HepG2 (cell line): ENCODE measurements around the gene ITGB5. TPM values are rescaled to one million over a fixed set of nuclear protein-coding genes. Genes with fewer than 3 reads are reported as not detected.

Source experiments
- AFF4 ChIP-seq: sonication (generic); formaldehyde crosslinking; IDR thresholded peaks from 2 replicates; pipeline ENCODE4 v1.4.0; 2020; ENCODE audit warnings: missing genetic modification reagents
- ASH2L ChIP-seq: fragments of 300-600, 200-600 bp; sonication (generic); IDR thresholded peaks from 2 replicates; pipeline ENCODE4 v1.7.0; 2017; ENCODE audit warnings: low read depth, mild to moderate bottlenecking, moderate library complexity, mixed read lengths, low read length; ENCODE audit not compliant: insufficient read length
- FOXC1 ChIP-seq: sonication (generic); formaldehyde crosslinking; IDR thresholded peaks from 2 replicates; pipeline ENCODE4 v1.8.0; 2022; ENCODE audit warnings: mild to moderate bottlenecking, missing genetic modification reagents, borderline replicate concordance
- GRHL1 ChIP-seq: sonication (generic); formaldehyde crosslinking; conservative IDR thresholded peaks from 2 replicates; pipeline ENCODE4 v1.8.0; 2022; ENCODE audit warnings: missing genetic modification reagents
- LRRFIP1 ChIP-seq: sonication (generic); formaldehyde crosslinking; conservative IDR thresholded peaks from 2 replicates; pipeline ENCODE4 v1.4.0; 2020; ENCODE audit warnings: missing genetic modification reagents
- MAF1 ChIP-seq: sonication (generic); formaldehyde crosslinking; IDR thresholded peaks from 2 replicates; pipeline ENCODE4 v1.5.0; 2020; ENCODE audit warnings: missing genetic modification reagents, borderline replicate concordance
- MAFF ChIP-seq: IDR thresholded peaks from 2 replicates; pipeline ENCODE4 v1.6.1; 2011; ENCODE audit warnings: low read depth, low read length, improper control_type of control experiment
- MAZ ChIP-seq, 2 experiments: sonication (generic) in 1 of 2; formaldehyde crosslinking in 1 of 2; IDR thresholded peaks; 2 replicates each; pipeline versions ENCODE4 v1.5.0 to v1.6.1; 2012 to 2020; ENCODE audit warnings: low read depth in 2 of 2, mild to moderate bottlenecking in 2 of 2, borderline replicate concordance in 1 of 2, improper control_type of control experiment in 1 of 2, low read length in 1 of 2, missing genetic modification reagents in 1 of 2, moderate library complexity in 1 of 2
- MLX ChIP-seq: IDR thresholded peaks from 2 replicates; pipeline ENCODE4 v1.6.1; 2016
- MNT ChIP-seq: fragments of 450-650 bp; IDR thresholded peaks from 2 replicates; pipeline ENCODE4 v1.6.1; 2016
- NFIB ChIP-seq: sonication (generic); formaldehyde crosslinking; IDR thresholded peaks from 2 replicates; pipeline ENCODE4 v1.9.0; 2021; ENCODE audit warnings: missing genetic modification reagents, mild to moderate bottlenecking, borderline replicate concordance
- RBM22 ChIP-seq: fragments of 200-400 bp; formaldehyde crosslinking; optimal IDR thresholded peaks from 2 replicates; pipeline ENCODE3; 2017; ENCODE audit warnings: mild to moderate bottlenecking, low read length, moderate library complexity
- TAF15 ChIP-seq: fragments of 200-400 bp; formaldehyde crosslinking; IDR thresholded peaks from one replicate; pipeline ENCODE4 v1.6.1; 2018; ENCODE audit warnings: mild to moderate bottlenecking, low read depth, low read length; ENCODE audit not compliant: poor library complexity, severe bottlenecking
- USF2 ChIP-seq, 2 experiments: sonication (generic) in 1 of 2; formaldehyde crosslinking in 1 of 2; IDR thresholded peaks; 2 replicates each; pipeline versions ENCODE4 v1.5.1 to v1.6.1; 2011 to 2020; ENCODE audit warnings: borderline replicate concordance in 1 of 2, low read depth in 1 of 2, low read length in 1 of 2, mild to moderate bottlenecking in 1 of 2, missing genetic modification reagents in 1 of 2, moderate library complexity in 1 of 2
- ZSCAN12 ChIP-seq: sonication (generic); formaldehyde crosslinking; IDR thresholded peaks from 2 replicates; pipeline ENCODE4 v1.9.0; 2021; ENCODE audit warnings: mild to moderate bottlenecking, missing genetic modification reagents
- polyA plus RNA-seq, 8 experiments: library from polyadenylated mRNA; depleted of rRNA in 3 of 8; stranded (reverse) in 7 of 8; unstranded in 1 of 8; fragments of >200 nt; fragmentation: Illumina TruSeq in 4 of 8; extraction: Trizol in 4 of 8; gene quantifications; 2 replicates each; pipeline versions ENCODE4 v1.2.1 to v1.2.3, GENCODE V29; 2011 to 2016; ENCODE audit warnings: low read depth in 4 of 8, missing spikeins in 1 of 8, mixed read lengths in 1 of 8; ENCODE audit not compliant: insufficient read depth in 1 of 8
- total RNA-seq, 5 experiments: library from RNA; depleted of rRNA; stranded (reverse); fragments of >200 nt; fragmentation: Illumina TruSeq; extraction: Trizol; gene quantifications; 2 replicates each; pipeline ENCODE4 v1.2.3, GENCODE V29; 2016; ENCODE audit warnings: low read depth in 1 of 5

ITGB5 gene
- total and polyA plus RNA-seq, 2 of the 13 experiments (the other 11 are each of a cell fraction or from before 2014, with no cell fraction given), result 74.1 to 343 TPM

- TF ChIP-seq ASH2L, result peak; percentile 47
- TF ChIP-seq ZSCAN12 (CRISPR knock-in tag), result no peak
- TF ChIP-seq MAZ (IDR thresholded peaks at IDR 0.05; ENCODE audit: borderline replicate concordance, low read depth, low read length), result no peak
- no peak for TF ChIP-seq MAZ (CRISPR knock-in tag; IDR thresholded peaks at IDR 0.05; ENCODE audit: low read depth)
- no peak for TF ChIP-seq FOXC1
- no peak for TF ChIP-seq NFIB
- TF ChIP-seq MLX, result no peak; the same call in 1 of the 2 replicates
- TF ChIP-seq MAFF, result no peak
- TF ChIP-seq AFF4 (CRISPR knock-in tag), result 0 out of 2 replicates have a peak, but pooled peaks have one; percentile 25
- no peak for TF ChIP-seq MNT
- no peak for TF ChIP-seq MAF1 (CRISPR knock-in tag)
- no peak for TF ChIP-seq RBM22
- no peak for TF ChIP-seq LRRFIP1 (CRISPR knock-in tag)
- no peak for TF ChIP-seq USF2 (IDR thresholded peaks at IDR 0.05; ENCODE audit: low read depth, low read length)
- no peak for TF ChIP-seq USF2 (CRISPR knock-in tag; IDR thresholded peaks at IDR 0.05; ENCODE audit: borderline replicate concordance)
- no peak for TF ChIP-seq TAF15
- TF ChIP-seq GRHL1 (CRISPR knock-in tag), result no peak
Measured at GRCh38 chr3:124837730-124838186, 49.4 kb downstream of the ITGB5 start (continued).
